WI38 (cell line): ENCODE data around the gene LRFN5.

Experiments used
- H3K4me3 ChIP-seq: 2 replicates; pipeline ENCODE4 v1.5.1; 2011; ENCODE audit warnings: low read depth, mild to moderate bottlenecking, control low read depth, low read length
- TF ChIP-seq, protein P1 (sequence below): IDR thresholded peaks from 2 replicates; pipeline ENCODE4 v1.5.1; 2012; ENCODE audit warnings: low read depth, mild to moderate bottlenecking, control low read depth, low read length

The LRFN5 gene

DNA sequence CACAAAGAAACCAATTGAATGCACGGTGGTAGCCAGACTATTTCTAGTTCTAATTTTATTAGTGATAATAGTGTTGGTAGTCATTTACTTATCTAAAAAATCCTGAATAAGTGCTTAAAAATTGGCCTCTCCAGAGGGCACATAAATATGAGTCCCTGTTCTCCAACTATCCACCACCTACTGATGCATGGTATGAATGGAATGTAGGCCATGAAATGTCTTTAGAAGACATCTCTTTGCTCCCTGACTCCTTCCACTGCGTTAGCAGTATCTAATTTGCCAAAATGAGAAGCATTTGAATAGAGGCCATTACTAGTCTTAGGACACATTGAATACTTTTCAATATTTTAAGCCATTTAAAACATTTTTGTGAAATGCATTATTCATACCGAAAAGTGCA is 261.7 kb downstream of the LRFN5 start:
- H3K4me3 ChIP-seq, result no peak overlapping the region
- TF ChIP-seq, protein P1, sequence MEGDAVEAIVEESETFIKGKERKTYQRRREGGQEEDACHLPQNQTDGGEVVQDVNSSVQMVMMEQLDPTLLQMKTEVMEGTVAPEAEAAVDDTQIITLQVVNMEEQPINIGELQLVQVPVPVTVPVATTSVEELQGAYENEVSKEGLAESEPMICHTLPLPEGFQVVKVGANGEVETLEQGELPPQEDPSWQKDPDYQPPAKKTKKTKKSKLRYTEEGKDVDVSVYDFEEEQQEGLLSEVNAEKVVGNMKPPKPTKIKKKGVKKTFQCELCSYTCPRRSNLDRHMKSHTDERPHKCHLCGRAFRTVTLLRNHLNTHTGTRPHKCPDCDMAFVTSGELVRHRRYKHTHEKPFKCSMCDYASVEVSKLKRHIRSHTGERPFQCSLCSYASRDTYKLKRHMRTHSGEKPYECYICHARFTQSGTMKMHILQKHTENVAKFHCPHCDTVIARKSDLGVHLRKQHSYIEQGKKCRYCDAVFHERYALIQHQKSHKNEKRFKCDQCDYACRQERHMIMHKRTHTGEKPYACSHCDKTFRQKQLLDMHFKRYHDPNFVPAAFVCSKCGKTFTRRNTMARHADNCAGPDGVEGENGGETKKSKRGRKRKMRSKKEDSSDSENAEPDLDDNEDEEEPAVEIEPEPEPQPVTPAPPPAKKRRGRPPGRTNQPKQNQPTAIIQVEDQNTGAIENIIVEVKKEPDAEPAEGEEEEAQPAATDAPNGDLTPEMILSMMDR, result no peak

DNA sequence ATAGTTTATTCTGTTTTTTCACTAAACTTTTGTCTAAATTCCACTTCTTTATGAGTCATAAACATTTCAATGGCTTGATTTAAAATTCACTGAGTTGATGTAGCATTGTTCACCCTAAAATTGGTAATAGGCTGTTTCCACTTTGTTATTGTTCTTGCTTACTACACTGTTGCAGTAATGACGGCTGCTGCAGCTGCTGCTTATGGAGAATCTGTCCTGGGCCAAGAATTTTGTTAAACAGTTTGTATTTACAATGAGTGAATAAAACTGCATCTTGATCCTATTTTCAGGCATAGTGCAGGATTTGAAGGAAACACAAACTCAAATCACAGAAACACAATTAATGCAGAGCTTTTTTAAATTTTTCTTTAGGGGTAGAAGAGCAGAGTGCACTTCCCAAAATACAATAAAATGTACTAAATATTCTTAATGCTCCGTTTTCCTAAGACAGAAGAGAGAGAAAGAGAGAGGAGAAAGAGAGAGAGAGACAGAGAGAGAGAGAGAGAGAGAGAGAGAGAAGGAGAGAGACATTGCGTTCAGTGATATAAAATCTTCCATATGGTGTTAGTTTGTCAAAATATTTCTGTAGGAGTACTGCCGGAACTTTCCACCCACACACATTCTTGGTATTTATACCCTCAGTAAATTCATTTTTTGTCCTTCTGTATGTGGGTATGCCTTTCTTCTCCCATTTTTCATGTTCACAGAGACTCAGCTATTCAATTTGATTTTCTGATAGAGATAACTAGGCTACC is 266.4 kb downstream of the LRFN5 start:
- TF ChIP-seq, protein P1, result no peak
- H3K4me3 ChIP-seq, result no peak overlapping the region

DNA sequence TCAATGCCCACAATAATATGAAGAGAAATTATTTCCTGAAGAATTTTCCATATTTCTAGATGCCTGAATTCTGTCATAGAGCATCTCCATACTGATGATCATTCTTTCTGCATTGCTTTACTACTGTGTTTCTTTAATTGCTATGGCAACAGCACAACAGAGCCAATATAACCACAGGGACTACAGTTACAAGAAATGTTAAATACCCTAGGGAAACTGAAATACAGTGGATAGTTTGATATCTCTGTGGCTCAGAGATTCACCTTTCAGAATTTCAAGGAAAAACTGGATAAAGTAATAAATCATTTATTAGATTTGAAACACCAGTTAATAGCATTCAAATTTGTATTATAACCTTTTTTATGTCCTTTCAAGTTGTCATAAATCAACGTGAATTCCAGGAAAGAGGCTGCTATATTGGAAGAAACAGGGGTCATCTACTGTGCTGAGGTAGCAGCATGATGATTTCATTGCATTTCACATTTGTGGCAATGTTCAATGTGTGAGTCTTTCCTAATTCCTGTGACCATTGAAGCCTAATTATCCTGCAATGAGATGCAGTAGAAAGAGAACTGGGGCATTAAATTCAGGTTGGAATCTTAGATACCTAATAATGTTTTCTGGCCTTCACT is 267.1 kb downstream of the LRFN5 start:
- no peak overlapping the region for H3K4me3 ChIP-seq
- TF ChIP-seq, protein P1, result no peak

DNA sequence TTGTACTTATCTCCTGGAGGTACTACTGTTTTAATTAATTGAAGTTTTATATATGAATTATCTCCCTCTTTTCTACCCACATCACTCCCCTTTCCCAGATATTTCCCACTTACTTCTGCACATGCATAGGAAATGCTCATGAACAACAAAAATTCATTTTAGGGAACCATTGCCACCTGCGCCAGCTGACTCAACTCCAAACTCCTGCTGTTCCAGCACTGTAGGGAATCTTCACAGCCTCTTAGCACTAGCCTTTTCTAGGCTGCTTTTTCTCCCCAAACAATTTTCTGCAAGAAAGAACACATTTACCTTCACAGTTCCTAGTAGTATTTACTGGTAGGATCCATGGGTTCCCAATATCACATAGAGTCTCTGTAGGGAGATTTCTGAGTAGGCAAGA is 268.4 kb downstream of the LRFN5 start:
- no peak overlapping the region for H3K4me3 ChIP-seq
- TF ChIP-seq, protein P1, result no peak

DNA sequence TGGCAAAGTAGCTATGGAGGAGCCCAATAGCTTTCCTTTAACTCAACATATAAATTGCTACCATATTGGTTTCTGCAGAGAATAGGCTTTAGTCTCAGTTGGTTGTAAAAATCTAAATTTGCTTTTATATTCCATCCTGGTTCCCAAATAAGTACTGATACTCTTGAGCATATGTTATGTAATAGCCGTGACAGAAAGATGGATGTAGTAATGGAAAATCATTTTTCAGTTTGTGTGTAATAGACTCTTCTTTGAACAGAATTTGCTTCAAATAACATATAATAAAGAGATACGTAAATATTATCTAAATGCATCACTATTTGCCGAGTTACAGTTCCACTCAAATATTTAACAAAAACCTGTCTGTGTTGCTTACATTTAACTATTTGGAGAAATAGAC is 271.6 kb downstream of the LRFN5 start:
- TF ChIP-seq, protein P1, result no peak
- no peak overlapping the region for H3K4me3 ChIP-seq

DNA sequence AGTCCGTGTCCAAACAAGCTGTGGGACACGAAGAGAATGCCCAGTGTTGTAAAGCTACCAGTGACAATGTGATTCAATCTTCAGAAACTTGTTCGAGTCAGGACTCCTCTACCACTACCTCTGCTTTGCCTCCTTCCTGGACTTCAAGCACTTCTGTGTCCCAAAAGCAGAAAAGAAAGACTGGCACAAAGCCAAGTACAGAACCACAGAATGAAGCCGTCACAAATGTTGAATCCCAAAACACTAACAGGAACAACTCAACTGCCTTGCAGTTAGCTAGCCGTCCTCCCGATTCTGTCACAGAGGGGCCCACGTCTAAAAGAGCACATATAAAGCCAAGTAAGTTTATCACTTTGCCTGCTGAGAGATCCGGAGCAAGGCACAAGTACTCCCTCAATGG is 284.9 kb downstream of the LRFN5 start:
- TF ChIP-seq, protein P1, result no peak
- no peak overlapping the region for H3K4me3 ChIP-seq

DNA sequence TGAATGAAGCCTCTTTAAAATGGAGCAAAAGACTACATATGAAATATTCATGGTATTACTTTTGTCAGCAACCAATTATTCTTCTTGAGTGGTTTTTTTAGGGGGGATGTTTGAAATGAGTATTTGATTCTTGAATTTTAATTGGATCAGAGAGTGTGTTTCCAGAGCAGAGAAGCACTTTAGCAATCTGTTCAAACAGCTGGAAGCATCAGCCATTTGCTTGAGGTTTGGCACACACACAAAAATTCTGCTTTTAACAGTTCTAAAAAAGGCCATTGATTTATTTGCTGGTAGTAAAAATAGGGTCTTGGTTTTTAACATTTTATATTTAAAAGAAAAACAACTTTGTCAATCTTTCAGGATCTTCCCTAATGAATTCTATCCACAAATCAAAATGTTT is 292.7 kb downstream of the LRFN5 start:
- TF ChIP-seq, protein P1, result no peak
- H3K4me3 ChIP-seq, result no peak overlapping the region
